ENCODE data around the gene HOXD10.

DNA sequence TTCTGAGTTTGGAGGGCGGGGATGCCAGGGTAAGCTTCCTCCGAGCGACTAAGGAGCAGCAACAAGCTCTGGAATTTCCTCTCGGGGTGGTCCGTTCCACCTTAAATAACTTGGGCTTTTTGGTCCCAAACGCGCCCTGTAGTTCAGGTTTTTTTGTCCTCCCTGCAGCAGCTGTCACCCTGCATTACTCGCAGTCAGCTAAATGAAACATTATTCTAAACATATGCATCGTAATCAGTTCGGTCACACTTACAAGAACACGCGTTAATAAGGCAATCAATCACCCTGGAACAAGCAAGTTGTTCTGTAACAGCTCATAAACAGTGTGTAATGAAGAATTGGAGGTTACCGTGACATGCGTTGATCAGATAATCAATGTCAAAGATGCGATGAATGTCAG is 41.1 kb upstream of the HOXD10 start:
- TF ChIP-seq CTCF (conservative IDR thresholded peaks at IDR 0.05 in 1 of 2, IDR thresholded peaks at IDR 0.05 in 1 of 2; ENCODE audit: extremely low read depth in 1 of 2, insufficient read depth in 1 of 2, low read depth in 1 of 2, low read length in 2 of 2) (no peak), EZH2 (IDR thresholded peaks at IDR 0.05; ENCODE audit: borderline replicate concordance, low read length) (peak; percentile 77)

All from mammary epithelial cell (primary cell).